CD14-positive monocyte (primary cell): Measurements from ENCODE around the gene HNRNPA2B1. TPM values are rescaled to one million over a fixed set of nuclear protein-coding genes. Genes with fewer than 3 reads are reported as not detected.
A peak's percentile ranks its signal among the peaks of the same experiment; 100 is the strongest.

ENCODE experiments used
- DNase-seq, 3 donors: peaks; one replicate each; pipeline ENCODE4 v3.0.0-alpha.2; 2011 to 2022
- H2AFZ ChIP-seq: 2 replicates; pipeline ENCODE4 v1.6.0; 2012; ENCODE audit warnings: mild to moderate bottlenecking, low read depth, low read length, inconsistent platforms; ENCODE audit not compliant: insufficient read depth, poor library complexity, severe bottlenecking
- H3K27ac ChIP-seq, 2 donors: 1 replicate in 1 of 2; 2 replicates in 1 of 2; pipeline ENCODE4 v1.5.1; 2012 to 2013; ENCODE audit warnings: low read length in 2 of 2, control low read depth in 1 of 2, inconsistent platforms in 1 of 2, low read depth in 1 of 2, mild to moderate bottlenecking in 1 of 2
- H3K27me3 ChIP-seq, 2 donors: one replicate each; pipeline versions ENCODE4 v1.6.0 to v1.6.1; 2011 to 2013; ENCODE audit warnings: low read length in 2 of 2; ENCODE audit not compliant: control insufficient read depth in 2 of 2, insufficient read depth in 2 of 2
- H3K36me3 ChIP-seq, 2 donors: replicated peaks in 1 of 2; 1 replicate in 1 of 2; 2 replicates in 1 of 2; pipeline versions ENCODE4 v1.5.1 to v1.6.1; 2012 to 2013; ENCODE audit warnings: low read length in 2 of 2, control low read depth in 1 of 2, inconsistent platforms in 1 of 2, mild to moderate bottlenecking in 1 of 2; ENCODE audit not compliant: insufficient read depth in 2 of 2, control insufficient read depth in 1 of 2
- H3K4me1 ChIP-seq, 2 donors: 1 replicate in 1 of 2; 2 replicates in 1 of 2; pipeline versions ENCODE4 v1.5.1 to v1.6.1; 2012 to 2013; ENCODE audit warnings: low read length in 2 of 2, control low read depth in 1 of 2, inconsistent platforms in 1 of 2, mild to moderate bottlenecking in 1 of 2, moderate library complexity in 1 of 2; ENCODE audit not compliant: insufficient read depth in 2 of 2, control insufficient read depth in 1 of 2
- H3K4me2 ChIP-seq: replicated peaks from 2 replicates; pipeline ENCODE3; 2012; ENCODE audit warnings: low read length, moderate library complexity, mild to moderate bottlenecking; ENCODE audit not compliant: poor library complexity, severe bottlenecking; ENCODE audit errors: extremely low read depth
- H3K4me3 ChIP-seq, 3 experiments: fragments of 200-600 bp in 1 of 3; sonication (generic) in 1 of 3; replicated peaks in 1 of 3; 1 replicate in 2 of 3; 2 replicates in 1 of 3; pipeline ENCODE4 v1.5.1; 2011 to 2013; ENCODE audit warnings: low read length in 3 of 3, mild to moderate bottlenecking in 3 of 3, control low read depth in 2 of 3, low read depth in 2 of 3, inconsistent platforms in 1 of 3, moderate library complexity in 1 of 3
- H3K79me2 ChIP-seq: 2 replicates; pipeline ENCODE4 v1.6.0; 2012; ENCODE audit warnings: mild to moderate bottlenecking, control low read depth, inconsistent platforms, low read length, moderate library complexity; ENCODE audit not compliant: insufficient read depth
- H3K9ac ChIP-seq: 2 replicates; pipeline ENCODE4 v1.6.0; 2017; ENCODE audit warnings: low read length, mild to moderate bottlenecking; ENCODE audit not compliant: insufficient read depth, poor library complexity, severe bottlenecking
- H3K9me3 ChIP-seq, 2 donors: replicated peaks in 1 of 2; 1 replicate in 1 of 2; 2 replicates in 1 of 2; pipeline versions ENCODE4 v1.5.1 to v1.6.1; 2012 to 2013; ENCODE audit warnings: low read length in 2 of 2, control low read depth in 1 of 2; ENCODE audit not compliant: control insufficient read depth in 1 of 2, insufficient read depth in 1 of 2
- H4K20me1 ChIP-seq: 2 replicates; pipeline ENCODE4 v1.6.0; 2012; ENCODE audit warnings: mild to moderate bottlenecking, low read length, control low read depth, moderate library complexity; ENCODE audit not compliant: insufficient read depth
- H3K27ac Mint-ChIP-seq, 7 donors: one replicate each; pipeline ENCODE4 v1.8.0; 2020; ENCODE audit warnings: mild to moderate bottlenecking in 7 of 7, mixed read lengths in 7 of 7, moderate library complexity in 6 of 7, inconsistent platforms in 2 of 7
- H3K27me3 Mint-ChIP-seq, 3 donors: one replicate each; pipeline ENCODE4 v1.8.0; 2021 to 2022; ENCODE audit warnings: low read depth in 3 of 3, mild to moderate bottlenecking in 3 of 3, mixed read lengths in 3 of 3, moderate library complexity in 3 of 3, inconsistent platforms in 1 of 3
- H3K36me3 Mint-ChIP-seq, 2 donors: one replicate each; pipeline ENCODE4 v1.8.0; 2020; ENCODE audit warnings: mixed read lengths in 2 of 2, inconsistent platforms in 1 of 2, mild to moderate bottlenecking in 1 of 2
- H3K4me1 Mint-ChIP-seq: one replicate; pipeline ENCODE4 v1.8.0; 2020; ENCODE audit warnings: mild to moderate bottlenecking, mixed read lengths
- H3K4me3 Mint-ChIP-seq, 2 donors: one replicate each; pipeline ENCODE4 v1.8.0; 2020; ENCODE audit warnings: mild to moderate bottlenecking in 2 of 2, mixed read lengths in 2 of 2, moderate library complexity in 1 of 2
- H3K9me3 Mint-ChIP-seq, 7 donors: one replicate each; pipeline ENCODE4 v1.8.0; 2020 to 2022; ENCODE audit warnings: mixed read lengths in 7 of 7, mild to moderate bottlenecking in 6 of 7, moderate library complexity in 6 of 7, inconsistent platforms in 2 of 7
- WGBS: methylation state at CpG from one replicate; pipeline ENCODE4 v1.1.5; 2013; ENCODE audit warnings: missing lambda C conversion rate; ENCODE audit not compliant: insufficient coverage; 5-methylcytosine and 5-hydroxymethylcytosine counted together
- intact Hi-C, 2 donors: fragments of 100-400 bp; cut with micrococcal nuclease; formaldehyde crosslinking; loops; one replicate each; pipeline versions ENCODE4 v1.15.0 to v1.15.1; 2023
- polyA plus RNA-seq, 3 donors: library from polyadenylated mRNA; depleted of rRNA in 1 of 3; unstranded in 2 of 3; stranded (reverse) in 1 of 3; fragments of 300-500 nt in 2 of 3; fragments of >200 nt in 1 of 3; fragmentation: Illumina TruSeq in 2 of 3; gene quantifications; 1 replicate in 2 of 3; 2 replicates in 1 of 3; pipeline ENCODE4 v1.2.3, GENCODE V29; 2012 to 2021
- TF ChIP-seq, protein P1 (sequence below): fragments of 200-600 bp; IDR thresholded peaks from one replicate; pipeline ENCODE4 v1.8.0; 2022; ENCODE audit warnings: antibody characterized with exemption, mild to moderate bottlenecking

Gene HNRNPA2B1
- polyA plus RNA-seq, 3 donors, result 249 to 391 (median 269) TPM

DNA sequence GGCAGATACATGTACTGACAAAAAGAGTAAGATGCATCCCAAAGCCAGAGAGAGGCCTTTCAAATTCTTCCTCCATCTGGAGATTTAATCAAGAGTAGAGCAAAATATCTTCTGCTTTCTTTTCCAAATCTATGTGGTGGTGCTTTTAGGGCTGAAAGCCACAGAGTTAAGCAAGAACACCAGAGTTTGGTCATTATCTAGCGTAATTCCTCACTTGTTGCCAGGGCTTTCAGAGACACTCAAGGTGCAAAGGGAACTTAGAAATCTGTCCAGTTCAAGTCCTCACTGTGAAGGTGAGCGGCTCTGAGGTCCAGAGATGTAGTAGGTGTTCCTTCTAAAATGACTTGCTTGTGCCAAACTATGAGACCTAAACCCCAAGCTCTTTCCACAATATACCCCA lies 59.5 kb downstream of the HNRNPA2B1 start:
- Histone ChIP-seq H3K79me2 (no peaks in the 10 kb centered on the region), H3K4me1 (peaks cover 43 to 45% of the 10 kb centered on the region in 2 donors), H3K9me3 (peaks cover 0 to 3% of the 10 kb centered on the region in 2 donors), H3K4me3 (no peak overlapping the region), H2AFZ (no peak overlapping the region), H3K27ac (peak overlapping the region in 1 of 2 donors; percentile 24), H3K36me3 (no peaks in the 10 kb centered on the region), H3K9ac (no peak overlapping the region), H3K27me3 (no peaks in the 10 kb centered on the region), H3K4me2 (peak overlapping the region; percentile 14), H4K20me1 (no peaks in the 10 kb centered on the region)
- intact Hi-C loops, result no loop called here
- Mint-ChIP-seq H3K4me3 (no peak overlapping the region), H3K27me3 (peaks cover 0 to 4% (median 2%) of the 10 kb centered on the region in 3 donors), H3K27ac (peak overlapping the region in 6 of 7 donors; percentile 17 to 91 (median 66)), H3K36me3 (peaks cover 0 to 4% of the 10 kb centered on the region in 2 donors), H3K9me3 (peaks cover 0 to 13% (median 8%) of the 10 kb centered on the region in 7 donors), H3K4me1 (peaks cover 44% of the 10 kb centered on the region)
- no CpG with 5 or more reads among the region's 2 CpGs for WGBS
- TF ChIP-seq, protein P1, sequence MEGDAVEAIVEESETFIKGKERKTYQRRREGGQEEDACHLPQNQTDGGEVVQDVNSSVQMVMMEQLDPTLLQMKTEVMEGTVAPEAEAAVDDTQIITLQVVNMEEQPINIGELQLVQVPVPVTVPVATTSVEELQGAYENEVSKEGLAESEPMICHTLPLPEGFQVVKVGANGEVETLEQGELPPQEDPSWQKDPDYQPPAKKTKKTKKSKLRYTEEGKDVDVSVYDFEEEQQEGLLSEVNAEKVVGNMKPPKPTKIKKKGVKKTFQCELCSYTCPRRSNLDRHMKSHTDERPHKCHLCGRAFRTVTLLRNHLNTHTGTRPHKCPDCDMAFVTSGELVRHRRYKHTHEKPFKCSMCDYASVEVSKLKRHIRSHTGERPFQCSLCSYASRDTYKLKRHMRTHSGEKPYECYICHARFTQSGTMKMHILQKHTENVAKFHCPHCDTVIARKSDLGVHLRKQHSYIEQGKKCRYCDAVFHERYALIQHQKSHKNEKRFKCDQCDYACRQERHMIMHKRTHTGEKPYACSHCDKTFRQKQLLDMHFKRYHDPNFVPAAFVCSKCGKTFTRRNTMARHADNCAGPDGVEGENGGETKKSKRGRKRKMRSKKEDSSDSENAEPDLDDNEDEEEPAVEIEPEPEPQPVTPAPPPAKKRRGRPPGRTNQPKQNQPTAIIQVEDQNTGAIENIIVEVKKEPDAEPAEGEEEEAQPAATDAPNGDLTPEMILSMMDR, result no peak
- DNase-seq, result peak; percentile 48 to 70 (median 68)

- H3K27me3 Mint-ChIP-seq, result peaks cover 0 to 4% (median 2%) of the 10 kb centered on the region in 3 donors
- H3K27ac Mint-ChIP-seq, result peak overlapping the region in 3 of 7 donors; percentile 75 to 86 (median 80)
Measured at GRCh38 chr7:26140380-26140779, 60.2 kb downstream of the HNRNPA2B1 start.

More at GRCh38 chr7:26140380-26140779, 60.2 kb downstream of the HNRNPA2B1 start:
- Histone ChIP-seq H3K36me3 (no peaks in the 10 kb centered on the region), H3K4me1 (peaks cover 43 to 45% of the 10 kb centered on the region in 2 donors), H3K9ac (no peak overlapping the region), H3K4me2 (no peak overlapping the region), H3K27ac (peak overlapping the region in 1 of 2 donors; percentile 24), H3K27me3 (no peaks in the 10 kb centered on the region), H3K9me3 (peaks cover 0 to 3% of the 10 kb centered on the region in 2 donors), H4K20me1 (no peaks in the 10 kb centered on the region), H3K4me3 (no peak overlapping the region), H2AFZ (no peak overlapping the region), H3K79me2 (no peaks in the 10 kb centered on the region)
- peaks cover 0 to 13% (median 8%) of the 10 kb centered on the region in 7 donors for H3K9me3 Mint-ChIP-seq
- H3K4me1 Mint-ChIP-seq, result peaks cover 44% of the 10 kb centered on the region
- intact Hi-C loops, result no loop called here
- peaks cover 0 to 4% of the 10 kb centered on the region in 2 donors for H3K36me3 Mint-ChIP-seq
- no peak for DNase-seq
- TF ChIP-seq, protein P1, result no peak
- whole genome bisulfite sequencing, result no CpG with 5 or more reads among the region's 1 CpG
- H3K4me3 Mint-ChIP-seq, result no peak overlapping the region

Other genes starting within 250 kb of the HNRNPA2B1 start
- 10 to 100 TPM in 2 of 3 donors, 1 to 10 TPM in 1; 4.4 to 17.2 (median 10.6) TPM for gene NFE2L3, start 48.5 kb downstream of the HNRNPA2B1 start, polyA plus RNA-seq
- 10 to 100 TPM; 48.1 to 78.1 (median 63.7) TPM for gene CBX3, start 999 bp upstream of the HNRNPA2B1 start, polyA plus RNA-seq
- gene SNX10, start 91.1 kb upstream of the HNRNPA2B1 start, polyA plus RNA-seq, result 100 to 1,000 TPM in 2 of 3 donors, 10 to 100 TPM in 1; 68.0 to 250 (median 219) TPM